Mesendoderm (in vitro differentiated cells): ENCODE data around the gene ASIC2.

Experiments used
- DNase-seq: peaks from one replicate; pipeline ENCODE4 v3.0.0; 2013
- H2AK5ac ChIP-seq: 2 replicates; pipeline ENCODE4 v1.6.1; 2013; ENCODE audit warnings: low read length, inconsistent platforms
- H2BK120ac ChIP-seq: 2 replicates; pipeline ENCODE4 v1.6.1; 2013; ENCODE audit warnings: low read depth, mild to moderate bottlenecking, low read length, moderate library complexity, mixed read lengths
- H2BK15ac ChIP-seq: replicated peaks from 2 replicates; pipeline ENCODE4 v1.6.1; 2013; ENCODE audit warnings: low read depth, mild to moderate bottlenecking, moderate library complexity
- H2BK5ac ChIP-seq: 2 replicates; pipeline ENCODE4 v1.6.1; 2013; ENCODE audit warnings: low read length, inconsistent platforms
- H3K18ac ChIP-seq: 2 replicates; pipeline ENCODE4 v1.6.1; 2013; ENCODE audit warnings: mild to moderate bottlenecking, low read length, mixed read lengths
- H3K23ac ChIP-seq: one replicate; pipeline ENCODE4 v1.6.1; 2013; ENCODE audit warnings: low read length
- H3K27ac ChIP-seq: 2 replicates; pipeline ENCODE4 v1.5.1; 2013; ENCODE audit warnings: low read depth, mild to moderate bottlenecking, inconsistent platforms, low read length, moderate library complexity
- H3K27me3 ChIP-seq: 2 replicates; pipeline ENCODE4 v1.6.1; 2013; ENCODE audit warnings: low read length, control low read depth, mild to moderate bottlenecking, inconsistent platforms; ENCODE audit not compliant: insufficient read depth, poor library complexity
- H3K36me3 ChIP-seq: 2 replicates; pipeline ENCODE4 v1.6.1; 2013; ENCODE audit warnings: low read length, inconsistent platforms; ENCODE audit not compliant: control insufficient read depth, insufficient read depth
- H3K4ac ChIP-seq: one replicate; pipeline ENCODE4 v1.6.1; 2013; ENCODE audit warnings: low read depth, mild to moderate bottlenecking, low read length, moderate library complexity
- H3K4me1 ChIP-seq: 2 replicates; pipeline ENCODE4 v1.6.1; 2013; ENCODE audit warnings: low read depth, low read length, inconsistent platforms; ENCODE audit not compliant: control insufficient read depth
- H3K4me2 ChIP-seq: 2 replicates; pipeline ENCODE4 v1.6.1; 2013; ENCODE audit warnings: low read length
- H3K4me3 ChIP-seq: 2 replicates; pipeline ENCODE4 v1.5.1; 2013; ENCODE audit warnings: mild to moderate bottlenecking, low read length
- H3K56ac ChIP-seq: one replicate; pipeline ENCODE4 v1.6.1; 2013; ENCODE audit warnings: low read length
- H3K79me1 ChIP-seq: 2 replicates; pipeline ENCODE4 v1.6.1; 2013; ENCODE audit warnings: low read length, inconsistent platforms
- H3K79me2 ChIP-seq: 2 replicates; pipeline ENCODE4 v1.6.1; 2013; ENCODE audit warnings: mild to moderate bottlenecking, low read length; ENCODE audit not compliant: control insufficient read depth, insufficient read depth
- H3K9ac ChIP-seq: 2 replicates; pipeline ENCODE4 v1.6.1; 2013; ENCODE audit warnings: low read length, inconsistent platforms
- H4K5ac ChIP-seq: one replicate; pipeline ENCODE4 v1.6.1; 2013; ENCODE audit warnings: low read length
- H4K8ac ChIP-seq: one replicate; pipeline ENCODE4 v1.6.1; 2013; ENCODE audit warnings: low read depth, mild to moderate bottlenecking, control low read depth, low read length, moderate library complexity
- WGBS: extraction: QIAGEN DNeasy Blood & Tissue Kit; methylation state at CpG from one replicate; pipeline ENCODE4 v1.1.7; 2013; ENCODE audit warnings: low lambda C conversion rate, missing lambda C conversion rate; ENCODE audit not compliant: insufficient coverage; ENCODE audit errors: extremely low coverage; 5-methylcytosine and 5-hydroxymethylcytosine counted together

The ASIC2 gene

DNA sequence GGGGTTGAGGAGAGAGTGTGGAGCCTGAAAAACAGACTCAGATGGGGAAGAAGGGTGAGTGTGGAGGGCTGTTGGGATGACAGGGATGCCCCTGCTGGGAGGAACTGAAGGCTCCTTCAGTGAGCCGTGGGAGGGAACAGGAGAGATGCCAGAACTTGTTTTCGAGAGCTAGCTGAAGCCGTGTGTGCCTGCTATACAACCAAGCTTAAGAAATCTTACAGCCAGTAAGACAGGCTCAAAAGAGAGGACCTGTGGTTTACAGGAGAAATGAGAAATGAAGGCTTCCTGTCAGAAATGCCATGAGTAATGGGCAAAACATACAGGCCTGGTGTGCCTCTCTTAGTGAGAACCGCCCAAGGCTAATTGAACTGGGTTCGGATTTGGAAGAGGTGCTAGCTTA, 201.8 kb downstream of the ASIC2 start:
- no peak overlapping the region for H2BK15ac ChIP-seq
- no peak overlapping the region for H3K4me2 ChIP-seq
- H4K8ac ChIP-seq: no peak overlapping the region
- no peaks in the 10 kb centered on the region for H3K79me2 ChIP-seq
- H3K9ac ChIP-seq: no peak overlapping the region
- H3K4ac ChIP-seq: no peak overlapping the region
- no peak overlapping the region for H3K18ac ChIP-seq
- H3K4me3 ChIP-seq: no peak overlapping the region
- DNase-seq: no peak
- H4K5ac ChIP-seq: no peak overlapping the region
- no peaks in the 10 kb centered on the region for H3K36me3 ChIP-seq
- no peak overlapping the region for H3K27ac ChIP-seq
- H3K79me1 ChIP-seq: no peaks in the 10 kb centered on the region
- H2AK5ac ChIP-seq: no peak overlapping the region
- H2BK5ac ChIP-seq: no peak overlapping the region
- no peaks in the 10 kb centered on the region for H3K27me3 ChIP-seq
- no peak overlapping the region for H2BK120ac ChIP-seq
- H3K4me1 ChIP-seq: no peaks in the 10 kb centered on the region
- H3K56ac ChIP-seq: no peak overlapping the region
- WGBS: no CpG with 5 or more reads among the region's 5 CpGs
- H3K23ac ChIP-seq: no peak overlapping the region

DNA sequence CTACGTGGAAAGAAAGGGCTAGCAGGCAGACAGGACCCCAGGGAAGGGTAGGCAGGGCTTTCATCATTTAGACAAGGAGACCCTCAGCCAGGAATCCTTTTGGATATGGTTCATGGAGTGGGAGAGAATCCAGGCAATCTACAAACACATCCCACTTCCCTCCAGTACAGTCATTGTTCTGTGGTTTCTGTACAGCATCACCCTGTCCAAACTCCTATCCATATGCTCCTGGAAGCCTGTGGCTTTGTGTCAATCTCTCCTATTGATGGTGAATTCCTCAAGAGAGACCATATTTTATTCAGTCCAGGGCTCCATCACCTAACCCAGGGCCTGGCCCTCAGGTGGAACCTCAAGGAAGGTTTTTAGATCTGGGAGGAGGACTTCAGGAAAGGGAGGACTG, 202.3 kb downstream of the ASIC2 start:
- Histone ChIP-seq H3K56ac (no peak overlapping the region), H3K4ac (no peak overlapping the region), H3K79me2 (no peaks in the 10 kb centered on the region), H2AK5ac (no peak overlapping the region), H4K5ac (no peak overlapping the region), H3K4me2 (no peak overlapping the region), H3K27ac (no peak overlapping the region), H3K4me3 (no peak overlapping the region), H4K8ac (no peak overlapping the region), H3K27me3 (no peaks in the 10 kb centered on the region), H3K18ac (no peak overlapping the region), H2BK120ac (no peak overlapping the region), H3K23ac (no peak overlapping the region), H2BK15ac (no peak overlapping the region), H3K4me1 (no peaks in the 10 kb centered on the region), H3K9ac (no peak overlapping the region), H3K36me3 (no peaks in the 10 kb centered on the region), H2BK5ac (no peak overlapping the region), H3K79me1 (no peaks in the 10 kb centered on the region)
- no CpG with 5 or more reads among the region's 1 CpG for WGBS
- DNase-seq: no peak

DNA sequence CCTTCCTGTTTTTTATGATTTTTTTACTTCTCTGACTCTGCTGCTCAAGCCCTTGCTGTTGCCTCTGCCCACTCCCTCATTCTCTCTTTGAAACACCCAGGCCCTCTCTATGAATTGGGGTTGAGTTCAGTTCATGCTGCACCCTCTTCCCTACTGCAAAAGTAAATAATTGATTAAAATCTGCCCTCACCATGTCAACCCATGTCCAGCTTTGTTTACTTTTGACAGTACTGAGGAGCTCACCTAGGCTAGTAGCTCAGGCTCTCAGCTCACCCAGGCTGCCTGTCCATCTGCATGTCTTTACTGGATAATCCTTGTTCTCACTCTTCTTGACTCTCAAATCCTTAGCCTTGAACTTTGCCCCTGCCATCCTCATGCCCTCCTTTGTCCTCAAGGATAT, 206.2 kb downstream of the ASIC2 start:
- no peak overlapping the region for H3K4me2 ChIP-seq
- no peak overlapping the region for H2BK15ac ChIP-seq
- H3K27me3 ChIP-seq: no peaks in the 10 kb centered on the region
- no peak overlapping the region for H4K5ac ChIP-seq
- H3K56ac ChIP-seq: no peak overlapping the region
- H2BK120ac ChIP-seq: no peak overlapping the region
- H3K79me2 ChIP-seq: no peaks in the 10 kb centered on the region
- H3K79me1 ChIP-seq: no peaks in the 10 kb centered on the region
- no peak overlapping the region for H3K27ac ChIP-seq
- DNase-seq: no peak
- H3K36me3 ChIP-seq: no peaks in the 10 kb centered on the region
- no peak overlapping the region for H3K9ac ChIP-seq
- H3K4me3 ChIP-seq: no peak overlapping the region
- no peak overlapping the region for H3K18ac ChIP-seq
- H3K4me1 ChIP-seq: no peaks in the 10 kb centered on the region
- H3K23ac ChIP-seq: no peak overlapping the region
- no peak overlapping the region for H2BK5ac ChIP-seq
- no peak overlapping the region for H4K8ac ChIP-seq
- no peak overlapping the region for H3K4ac ChIP-seq
- no peak overlapping the region for H2AK5ac ChIP-seq

DNA sequence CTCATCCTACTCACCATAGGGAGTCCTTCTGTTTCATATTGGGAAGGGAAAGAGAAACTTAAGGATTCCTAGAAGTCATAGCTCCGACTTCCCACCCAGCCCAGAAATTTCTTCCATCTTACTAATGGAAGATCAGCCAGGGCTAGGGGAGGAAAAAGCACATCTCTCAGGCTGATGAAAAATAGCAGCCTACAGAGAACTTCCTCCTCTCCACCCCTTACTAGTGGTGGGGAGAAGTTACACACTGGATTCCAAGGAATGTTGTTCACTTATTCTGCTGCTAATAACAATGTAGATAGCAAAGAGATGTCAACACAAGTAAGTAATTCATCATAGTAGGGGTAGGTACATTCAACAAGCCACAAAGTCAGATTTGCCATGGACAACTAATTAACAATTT, 207.1 kb downstream of the ASIC2 start:
- Histone ChIP-seq H4K5ac (no peak overlapping the region), H3K36me3 (no peaks in the 10 kb centered on the region), H3K4me1 (no peaks in the 10 kb centered on the region), H3K27me3 (no peaks in the 10 kb centered on the region), H2BK120ac (no peak overlapping the region), H3K56ac (no peak overlapping the region), H3K4ac (no peak overlapping the region), H3K79me1 (no peaks in the 10 kb centered on the region), H2BK5ac (no peak overlapping the region), H3K9ac (no peak overlapping the region), H3K4me2 (no peak overlapping the region), H2AK5ac (no peak overlapping the region), H4K8ac (no peak overlapping the region), H3K18ac (no peak overlapping the region), H3K4me3 (no peak overlapping the region), H3K23ac (no peak overlapping the region), H3K79me2 (no peaks in the 10 kb centered on the region), H3K27ac (no peak overlapping the region), H2BK15ac (no peak overlapping the region)
- no CpG with 5 or more reads among the region's 1 CpG for WGBS
- DNase-seq: no peak

DNA sequence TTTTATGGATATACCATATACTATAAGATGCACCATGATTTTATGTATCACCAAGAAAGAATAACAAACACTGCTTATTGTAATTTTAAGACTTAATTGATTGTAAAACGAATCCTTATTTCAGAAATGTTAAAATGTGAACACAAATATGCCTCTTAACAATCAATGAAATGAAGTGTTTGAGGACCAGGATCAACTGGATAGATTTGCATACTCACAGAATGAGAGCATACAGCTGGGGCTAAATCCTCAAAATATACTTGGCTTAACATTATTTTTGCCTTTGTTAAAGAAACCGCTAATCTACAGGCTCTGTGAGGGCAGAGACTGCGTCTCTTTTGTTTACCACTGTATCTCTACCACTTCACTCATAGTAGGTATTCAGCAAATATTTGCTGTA, 207.8 kb downstream of the ASIC2 start:
- Histone ChIP-seq H3K79me1 (no peaks in the 10 kb centered on the region), H3K27me3 (no peaks in the 10 kb centered on the region), H4K5ac (no peak overlapping the region), H3K4me1 (no peaks in the 10 kb centered on the region), H3K4me3 (no peak overlapping the region), H3K4me2 (no peak overlapping the region), H3K18ac (no peak overlapping the region), H2BK15ac (no peak overlapping the region), H3K36me3 (no peaks in the 10 kb centered on the region), H2BK5ac (no peak overlapping the region), H2AK5ac (no peak overlapping the region), H3K4ac (no peak overlapping the region), H3K56ac (no peak overlapping the region), H3K23ac (no peak overlapping the region), H3K79me2 (no peaks in the 10 kb centered on the region), H4K8ac (no peak overlapping the region), H3K27ac (no peak overlapping the region), H2BK120ac (no peak overlapping the region), H3K9ac (no peak overlapping the region)
- DNase-seq: no peak
- WGBS: no CpG with 5 or more reads among the region's 3 CpGs

DNA sequence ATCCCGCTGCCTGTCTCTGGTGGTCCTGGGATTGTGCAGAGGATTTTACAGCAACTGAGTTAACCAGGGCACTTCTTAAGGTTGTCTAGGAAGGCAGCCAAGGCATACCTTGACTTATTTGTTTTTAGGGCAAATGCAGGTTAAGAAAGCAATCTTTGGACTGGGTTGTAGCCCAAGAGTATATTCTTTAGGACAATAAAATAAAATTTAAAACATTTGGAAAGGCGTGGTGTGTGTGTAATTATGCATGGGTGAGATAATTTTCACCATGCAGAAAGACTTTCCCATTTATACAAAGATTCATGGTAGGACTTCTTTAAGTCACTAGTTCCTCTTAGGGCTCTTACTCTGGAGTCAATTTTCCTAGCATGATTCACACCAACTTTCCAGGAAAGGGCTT, 208.3 kb downstream of the ASIC2 start:
- no peak overlapping the region for H4K5ac ChIP-seq
- H3K27ac ChIP-seq: no peak overlapping the region
- no peak overlapping the region for H3K4ac ChIP-seq
- no peak overlapping the region for H2BK5ac ChIP-seq
- H3K4me3 ChIP-seq: no peak overlapping the region
- no peaks in the 10 kb centered on the region for H3K79me1 ChIP-seq
- H2BK15ac ChIP-seq: no peak overlapping the region
- H2BK120ac ChIP-seq: no peak overlapping the region
- no peak for DNase-seq
- H4K8ac ChIP-seq: no peak overlapping the region
- H3K4me2 ChIP-seq: no peak overlapping the region
- H3K27me3 ChIP-seq: no peaks in the 10 kb centered on the region
- WGBS: no CpG with 5 or more reads among the region's 2 CpGs
- H3K56ac ChIP-seq: no peak overlapping the region
- H3K36me3 ChIP-seq: no peaks in the 10 kb centered on the region
- no peaks in the 10 kb centered on the region for H3K79me2 ChIP-seq
- H3K9ac ChIP-seq: no peak overlapping the region
- no peaks in the 10 kb centered on the region for H3K4me1 ChIP-seq
- H2AK5ac ChIP-seq: no peak overlapping the region
- no peak overlapping the region for H3K23ac ChIP-seq
- H3K18ac ChIP-seq: no peak overlapping the region
